ENCODE results near the gene MRPL52. TPM values are rescaled to one million over a fixed set of nuclear protein-coding genes. Genes with fewer than 3 reads are reported as not detected.
"Not testable (repeated sequence)": the region's sequence is repeated elsewhere in the genome, so short reads cannot be mapped to it uniquely, and the experiment has no call there.

MRPL52 gene
- total RNA-seq, 2 experiments from 2014 or later = 122 to 126 TPM

GRCh38 chr14:22854963-22855724 lies 25.5 kb downstream of the MRPL52 start:
- intact Hi-C loops (cut with micrococcal nuclease) = loop anchor here (5.0 kb wide), 1 partner anchor 283 kb away; no protein-coding TSS in a partner anchor
- peaks cover 13% of the 10 kb centered on the region for H3K27me3 Mint-ChIP-seq
- DNase-seq (peak; percentile 49), ATAC-seq (peak; percentile 56)
- POLR2A ChIA-PET = interaction anchor here (0.7 to 1.5 kb wide), 5 partner anchors 16 to 266 kb away, joined by 3 to 10 read pairs (median 5); partner anchors contain the start of genes DAD1, LRP10, MRPL52 and OXA1L
- no peak overlapping the region for H3K4me3 Mint-ChIP-seq
- H3K36me3 Mint-ChIP-seq (ENCODE audit: low read depth) = no peaks in the 10 kb centered on the region
- peaks cover 21% of the 10 kb centered on the region for H3K4me1 Mint-ChIP-seq (ENCODE audit: low read depth)
- TF ChIP-seq CTCF (IDR thresholded peaks at IDR 0.05) = no peak
- H3K27ac Mint-ChIP-seq = no peak overlapping the region
- no peaks in the 10 kb centered on the region for H3K9me3 Mint-ChIP-seq
- CTCF ChIA-PET = interaction anchor here (0.7 to 20.8 kb wide), 21 partner anchors 8 to 299 kb away, joined by 3 to 469 read pairs (median 5); partner anchors contain the start of genes DAD1, LRP10, MMP14 and MRPL52

- Mint-ChIP-seq H3K27ac (no peak overlapping the region), H3K27me3 (peaks cover 15% of the 10 kb centered on the region), H3K4me3 (no peak overlapping the region), H3K4me1 (ENCODE audit: low read depth) (peaks cover 21% of the 10 kb centered on the region), H3K9me3 (no peaks in the 10 kb centered on the region), H3K36me3 (ENCODE audit: low read depth) (no peaks in the 10 kb centered on the region)
- intact Hi-C loops (cut with micrococcal nuclease) = no loop called here
- CTCF ChIA-PET = interaction anchor here (2.4 to 20.8 kb wide), 5 partner anchors 15 to 299 kb away, joined by 7 to 469 read pairs (median 19); partner anchors contain the start of genes LRP10, MMP14 and MRPL52
- POLR2A ChIA-PET = no interaction called here
- DNase-seq = no peak
- no peak for TF ChIP-seq CTCF (IDR thresholded peaks at IDR 0.05)
- no peak for ATAC-seq
Measured at GRCh38 chr14:22856428-22856827, 26.7 kb downstream of the MRPL52 start.

- H3K27ac Mint-ChIP-seq; H3K9me3 Mint-ChIP-seq; H3K4me1 Mint-ChIP-seq (ENCODE audit: low read depth); POLR2A ChIA-PET; H3K36me3 Mint-ChIP-seq (ENCODE audit: low read depth); ATAC-seq; DNase-seq; intact Hi-C loops (cut with micrococcal nuclease); H3K4me3 Mint-ChIP-seq: not testable (repeated sequence)
- CTCF ChIA-PET = interaction anchor here (0.8 to 20.8 kb wide), 5 partner anchors 11 to 303 kb away, joined by 3 to 469 read pairs (median 14); partner anchors contain the start of genes LRP10, MMP14 and MRPL52
- peaks cover 22% of the 10 kb centered on the region for H3K27me3 Mint-ChIP-seq
Measured at GRCh38 chr14:22860377-22860776, 30.7 kb downstream of the MRPL52 start.

DNA sequence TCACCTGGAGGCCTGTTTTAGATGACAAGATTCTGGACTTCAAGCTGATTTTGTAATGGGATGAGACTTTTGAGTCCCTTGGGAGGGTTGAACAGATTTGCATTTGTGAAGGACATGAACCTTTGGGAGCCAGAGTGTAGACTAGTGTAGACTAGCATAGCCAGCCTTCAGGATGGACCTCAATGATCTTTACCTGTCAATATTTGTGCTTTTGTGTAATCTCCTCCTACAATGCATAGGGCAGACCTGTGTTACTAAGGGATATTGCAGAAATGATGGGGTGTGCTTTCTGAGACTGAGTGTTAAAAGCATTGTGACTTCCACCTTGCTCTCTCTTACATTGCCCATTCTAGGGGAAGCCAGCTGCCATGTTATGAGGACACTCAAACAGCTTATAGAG lies 32.0 kb downstream of the MRPL52 start:
- intact Hi-C loops (cut with micrococcal nuclease) = no loop called here
- H3K4me3 Mint-ChIP-seq = no peak overlapping the region
- TF ChIP-seq CTCF (IDR thresholded peaks at IDR 0.05) = no peak
- H3K27ac Mint-ChIP-seq = no peak overlapping the region
- peaks cover 17% of the 10 kb centered on the region for H3K27me3 Mint-ChIP-seq
- ATAC-seq (no peak), DNase-seq (no peak)
- H3K9me3 Mint-ChIP-seq = no peaks in the 10 kb centered on the region
- peaks cover 10% of the 10 kb centered on the region for H3K4me1 Mint-ChIP-seq (ENCODE audit: low read depth)
- ChIA-PET CTCF (interaction anchor here (1.2 to 20.8 kb wide), 7 partner anchors 8 to 305 kb away, joined by 4 to 469 read pairs (median 9); partner anchors contain the start of genes LRP10, MMP14 and MRPL52), POLR2A (interaction anchor here (1.5 kb wide), 1 partner anchor 35 kb away, joined by 3 read pairs; no protein-coding TSS in a partner anchor)
- no peaks in the 10 kb centered on the region for H3K36me3 Mint-ChIP-seq (ENCODE audit: low read depth)

DNA sequence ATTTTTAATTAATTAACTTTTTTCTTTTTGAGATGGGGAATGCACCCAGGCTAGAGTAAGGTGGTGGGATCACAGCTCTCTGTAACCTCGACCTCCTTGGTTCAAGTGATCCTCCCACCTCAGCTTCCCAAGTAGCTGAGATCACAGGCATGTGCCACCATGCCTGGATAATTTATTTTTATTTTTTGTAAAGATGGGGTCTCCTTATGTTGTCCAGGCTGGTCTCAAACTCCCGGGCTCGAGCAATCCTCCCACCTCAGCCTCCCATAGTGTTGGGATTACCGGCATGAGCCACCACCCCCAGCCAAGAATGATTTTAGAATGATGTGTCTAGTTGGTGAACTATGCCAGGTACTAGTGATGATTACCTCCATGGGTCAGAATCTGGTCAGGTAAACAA lies 35.3 kb downstream of the MRPL52 start:
- DNase-seq (no peak), ATAC-seq (no peak)
- no peak overlapping the region for H3K4me3 Mint-ChIP-seq
- no peaks in the 10 kb centered on the region for H3K9me3 Mint-ChIP-seq
- no peaks in the 10 kb centered on the region for H3K36me3 Mint-ChIP-seq (ENCODE audit: low read depth)
- intact Hi-C loops (cut with micrococcal nuclease) = no loop called here
- TF ChIP-seq CTCF (IDR thresholded peaks at IDR 0.05) = no peak
- H3K27ac Mint-ChIP-seq = no peak overlapping the region
- H3K27me3 Mint-ChIP-seq = peaks cover 10% of the 10 kb centered on the region
- CTCF ChIA-PET = interaction anchor here (0.7 to 20.8 kb wide), 7 partner anchors 7 to 37 kb away, joined by 3 to 469 read pairs (median 4); partner anchors contain the start of genes LRP10, MMP14, MRPL52 and REM2
- H3K4me1 Mint-ChIP-seq (ENCODE audit: low read depth) = peaks cover 2% of the 10 kb centered on the region
- POLR2A ChIA-PET = interaction anchor here (0.7 kb wide), 1 partner anchor 43 kb away, joined by 3 read pairs; no protein-coding TSS in a partner anchor

All from activated CD8-positive, alpha-beta T cell treated with anti-CD3 and anti-CD28 coated beads for 36 hours (primary cell).